Measurements from ENCODE around the gene ZG16. TPM values are rescaled to one million over a fixed set of nuclear protein-coding genes. Genes with fewer than 3 reads are reported as not detected.

The ZG16 gene
- total and polyA plus RNA-seq, 9 of the 15 experiments (the other 6 are each of a cell fraction or from before 2014, with no cell fraction given), result 0.04 TPM; not detected in 8

DNA sequence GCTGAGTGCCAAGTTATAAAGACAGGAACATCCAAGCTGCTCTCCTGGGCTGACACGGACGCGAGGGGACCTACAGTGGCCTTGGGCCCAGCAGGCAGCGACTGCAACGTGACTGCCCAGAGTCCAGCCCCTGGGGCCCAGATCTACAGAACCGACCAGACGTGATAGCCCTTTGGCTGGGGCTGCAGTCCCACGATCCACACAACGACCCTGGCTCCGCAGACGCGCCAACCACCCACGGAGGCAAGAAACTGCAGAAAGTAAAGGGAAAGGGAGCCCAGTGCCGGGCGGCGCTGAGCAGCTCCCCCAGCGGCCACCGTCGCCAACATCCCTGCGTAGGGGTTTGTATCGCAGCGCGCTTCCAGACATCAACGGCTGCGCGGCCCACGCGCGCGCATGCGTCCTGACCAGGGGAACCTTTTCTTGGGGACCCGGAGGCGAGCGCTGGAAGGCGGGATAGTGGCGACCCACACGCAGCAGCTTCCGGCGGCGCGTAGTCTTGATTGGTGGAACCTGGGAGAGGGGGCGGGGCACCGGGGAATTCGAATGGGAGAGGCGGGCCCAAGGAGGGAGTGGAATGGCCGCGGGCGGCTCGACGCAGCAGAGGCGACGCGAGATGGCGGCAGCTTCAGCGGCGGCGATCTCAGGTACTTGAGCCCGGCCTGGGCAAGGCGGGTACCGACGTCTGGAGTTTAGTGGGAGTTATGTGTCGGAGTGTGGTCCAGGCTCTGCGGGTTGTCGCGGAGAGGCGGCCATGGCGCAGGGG is 12.3 kb downstream of the ZG16 start, which contains the start of gene KIF22 (continued):
- TF ChIP-seq ZNF407 (IDR thresholded peaks at IDR 0.05; ENCODE audit: low read depth), result peak; percentile 87
- peak; percentile 81 for TF ChIP-seq TBP (optimal IDR thresholded peaks at IDR 0.05; ENCODE audit: low read depth, low read length)
- TF ChIP-seq ZNF384 (IDR thresholded peaks at IDR 0.05; ENCODE audit: low read depth, low read length), result no peak
- TF ChIP-seq, protein P1, sequence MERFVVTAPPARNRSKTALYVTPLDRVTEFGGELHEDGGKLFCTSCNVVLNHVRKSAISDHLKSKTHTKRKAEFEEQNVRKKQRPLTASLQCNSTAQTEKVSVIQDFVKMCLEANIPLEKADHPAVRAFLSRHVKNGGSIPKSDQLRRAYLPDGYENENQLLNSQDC (CRISPR knock-in tag; IDR thresholded peaks at IDR 0.05), result 0 out of 2 replicates have a peak, but pooled peaks have one; percentile 75
- peak; percentile 80 for TF ChIP-seq RNF2 (IDR thresholded peaks at IDR 0.05)
- peak in 1 of 2 experiments; percentile 89; a peak in 2 of 4 replicates for TF ChIP-seq HDAC1 (IDR thresholded peaks at IDR 0.05)
- TF ChIP-seq PHB (CRISPR knock-in tag; IDR thresholded peaks at IDR 0.05), result no peak
- peak in 1 of 2 experiments; percentile 41; a peak in 1 of 4 replicates for TF ChIP-seq CSDE1 (IDR thresholded peaks at IDR 0.05)
- TF ChIP-seq ZNF174 (CRISPR knock-in tag; IDR thresholded peaks at IDR 0.05), result 0 out of 2 replicates have a peak, but pooled peaks have one; percentile 58
- peak; percentile 95 for TF ChIP-seq KDM5B (IDR thresholded peaks at IDR 0.05; ENCODE audit: insufficient replicate concordance, low read depth, low read length)
- TF ChIP-seq, protein P2, sequence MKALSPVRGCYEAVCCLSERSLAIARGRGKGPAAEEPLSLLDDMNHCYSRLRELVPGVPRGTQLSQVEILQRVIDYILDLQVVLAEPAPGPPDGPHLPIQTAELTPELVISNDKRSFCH (CRISPR knock-in tag; IDR thresholded peaks at IDR 0.05), result no peak
- TF ChIP-seq, protein P2 (tag; IDR thresholded peaks at IDR 0.05), result peak; percentile 74
- TF ChIP-seq, protein P3, sequence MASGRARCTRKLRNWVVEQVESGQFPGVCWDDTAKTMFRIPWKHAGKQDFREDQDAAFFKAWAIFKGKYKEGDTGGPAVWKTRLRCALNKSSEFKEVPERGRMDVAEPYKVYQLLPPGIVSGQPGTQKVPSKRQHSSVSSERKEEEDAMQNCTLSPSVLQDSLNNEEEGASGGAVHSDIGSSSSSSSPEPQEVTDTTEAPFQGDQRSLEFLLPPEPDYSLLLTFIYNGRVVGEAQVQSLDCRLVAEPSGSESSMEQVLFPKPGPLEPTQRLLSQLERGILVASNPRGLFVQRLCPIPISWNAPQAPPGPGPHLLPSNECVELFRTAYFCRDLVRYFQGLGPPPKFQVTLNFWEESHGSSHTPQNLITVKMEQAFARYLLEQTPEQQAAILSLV (tag; IDR thresholded peaks at IDR 0.05), result no peak
- TF ChIP-seq MTA3 (IDR thresholded peaks at IDR 0.05; ENCODE audit: borderline replicate concordance), result peak; percentile 84; the same call in 1 of the 2 replicates
- TF ChIP-seq YY1 (IDR thresholded peaks at IDR 0.05; ENCODE audit: borderline replicate concordance in 1 of 3, control insufficient read depth in 1 of 3, extremely low read depth in 1 of 3, insufficient read depth in 3 of 3, insufficient read length in 1 of 3, insufficient replicate concordance in 2 of 3, low read depth in 1 of 3, low read length in 2 of 3), result peak; percentile 89 to 97 (median 96)
- TF ChIP-seq ZNF695 (CRISPR knock-in tag; IDR thresholded peaks at IDR 0.05), result no peak
- TF ChIP-seq RAD21 (CRISPR knock-in tag; conservative IDR thresholded peaks at IDR 0.05 in 1 of 2, IDR thresholded peaks at IDR 0.05 in 1 of 2), result peak; percentile 60 to 62
